Activated naive CD4-positive, alpha-beta T cell (primary cell): ENCODE data around the gene SPI1.

ENCODE experiments used
- DNase-seq, 4 experiments: peaks; one replicate each; lab custom pipeline; 2025; lab: John Stamatoyannopoulos, UW

SPI1 gene

DNA sequence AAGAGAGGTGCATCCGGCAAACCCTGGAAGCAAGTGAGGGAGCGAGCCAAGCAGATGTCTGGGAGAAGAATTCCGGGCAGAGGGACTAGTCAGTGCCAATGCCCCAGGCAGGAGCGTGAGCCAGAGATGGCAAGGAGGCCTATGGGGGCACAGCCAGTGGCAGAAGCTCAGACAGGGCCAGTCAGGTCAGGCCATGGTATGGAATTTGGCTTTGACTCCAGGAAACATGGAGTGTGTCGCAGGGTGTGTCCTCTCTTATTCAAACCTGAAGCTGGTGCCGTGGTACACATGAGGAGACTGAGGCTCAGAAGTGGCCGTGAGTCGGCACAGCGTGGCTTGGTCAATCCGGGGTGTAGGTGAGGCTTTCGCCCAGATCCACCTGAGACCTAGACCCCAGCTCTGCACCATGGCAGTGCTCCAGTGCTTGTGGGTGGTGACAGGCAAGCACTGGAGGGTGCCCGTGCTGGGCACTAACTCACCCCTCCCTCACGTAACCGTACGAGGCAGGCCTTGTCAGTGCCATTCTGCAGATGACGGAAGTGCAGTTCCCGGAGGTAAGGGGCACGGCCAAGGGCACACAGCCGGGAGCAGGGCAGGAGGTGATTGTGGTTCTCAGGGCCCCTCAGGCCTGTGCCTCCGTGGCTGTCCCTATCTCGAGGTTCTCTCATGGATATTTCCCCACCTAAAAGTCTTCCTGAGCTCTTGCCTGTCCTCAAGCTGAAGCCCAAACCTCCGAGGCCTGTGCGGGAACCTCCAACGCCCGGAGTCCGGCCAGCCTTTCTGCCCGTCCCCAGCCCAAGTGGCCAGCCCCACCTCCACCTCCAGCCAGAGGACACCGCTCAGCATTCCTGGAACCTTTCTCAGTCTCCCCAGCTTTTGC, 10.6 kb upstream of the SPI1 start:
- no peak for DNase-seq

- DNase-seq: no peak
Observed at GRCh38 chr11:47387944-47388696, 9.8 kb upstream of the SPI1 start.

DNA sequence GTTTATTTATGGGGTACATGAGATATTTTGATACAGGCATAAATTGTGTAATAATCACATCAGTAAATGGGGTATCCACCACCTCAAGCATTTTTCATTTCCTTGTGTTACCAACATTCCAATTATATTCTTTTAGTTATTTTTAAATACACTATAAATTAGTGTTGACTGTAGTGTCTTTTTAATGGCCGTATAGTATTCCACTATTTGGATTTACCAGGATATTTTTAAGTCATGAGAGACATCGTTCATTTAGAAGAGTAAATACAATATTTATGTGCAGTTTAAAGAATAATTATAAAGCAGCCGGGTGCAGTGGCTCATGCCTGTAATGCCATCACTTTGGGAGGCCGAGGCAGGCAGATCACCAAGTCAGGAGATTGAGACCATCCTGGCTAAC, 6.2 kb upstream of the SPI1 start:
- no peak for DNase-seq

GRCh38 chr11:47383071-47383470, 4.7 kb upstream of the SPI1 start:
- no peak for DNase-seq

- no peak for DNase-seq
Observed at GRCh38 chr11:47380078-47380477, 1.7 kb upstream of the SPI1 start.

GRCh38 chr11:47379317-47379716, 970 bp upstream of the SPI1 start:
- no peak for DNase-seq

GRCh38 chr11:47378836-47379170, 456 bp upstream of the SPI1 start:
- no peak for DNase-seq

- DNase-seq: no peak
Observed at GRCh38 chr11:47377571-47378009, 757 bp downstream of the SPI1 start.

DNA sequence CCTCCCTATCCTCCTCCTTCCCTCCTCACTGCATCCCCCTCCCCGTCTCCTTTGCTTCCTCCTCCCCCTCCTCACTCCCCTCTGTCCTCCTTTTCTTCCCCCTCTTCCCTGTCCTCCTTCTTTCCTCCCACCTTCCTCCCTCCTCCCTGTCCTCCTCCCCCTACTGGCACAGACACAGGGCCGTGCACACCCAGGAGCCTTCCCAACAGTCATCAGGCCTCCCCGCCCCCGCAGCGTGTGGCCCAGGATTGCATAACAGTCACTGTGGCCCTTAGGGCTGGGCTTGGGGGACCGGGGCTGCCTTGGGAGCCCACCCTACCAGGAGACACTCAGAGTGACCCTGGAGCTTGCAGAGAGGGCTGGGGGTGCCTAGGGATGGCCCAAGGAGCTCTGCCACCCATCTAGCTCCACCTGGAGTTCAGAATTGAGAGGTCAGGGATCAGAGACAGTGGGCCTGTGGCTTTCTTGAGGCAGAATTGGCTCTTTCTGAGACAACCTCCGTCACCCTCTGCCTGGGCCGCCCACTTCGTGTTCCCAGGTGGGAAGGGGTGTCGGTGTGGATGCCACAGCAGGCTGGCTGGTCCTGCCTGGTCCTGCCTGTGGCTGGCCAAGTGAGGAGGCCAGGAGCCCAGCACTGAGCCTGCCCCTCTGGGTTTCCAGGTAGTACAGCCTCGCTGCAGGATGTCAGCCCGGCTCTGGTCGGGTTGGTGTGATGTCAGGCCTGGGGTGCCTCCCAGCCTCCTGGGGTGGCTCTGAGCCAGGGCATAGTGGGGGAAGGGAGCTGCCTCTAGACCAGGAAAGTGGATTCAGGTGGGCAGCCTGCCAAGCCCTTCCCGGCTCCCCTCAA, 1.6 kb downstream of the SPI1 start:
- no peak for DNase-seq

DNA sequence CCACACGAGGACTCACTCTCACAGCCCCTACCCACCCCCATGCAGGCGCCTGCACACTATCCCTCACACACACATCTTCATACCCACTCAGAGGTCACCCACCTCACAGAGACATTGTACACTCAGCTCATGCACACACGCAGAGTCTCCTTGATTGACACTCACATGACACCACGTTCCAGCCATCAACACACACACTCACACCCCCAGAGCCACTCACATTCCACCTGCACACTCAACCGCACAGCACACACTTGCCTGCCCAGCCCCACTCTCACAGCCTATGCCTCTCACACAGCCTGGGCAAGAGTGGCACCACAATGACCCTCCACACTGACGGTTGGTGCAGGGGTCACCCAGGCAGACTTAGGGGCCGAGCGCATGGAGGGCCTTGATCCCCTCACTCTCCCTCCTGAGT, 2.2 kb downstream of the SPI1 start:
- DNase-seq: no peak

DNA sequence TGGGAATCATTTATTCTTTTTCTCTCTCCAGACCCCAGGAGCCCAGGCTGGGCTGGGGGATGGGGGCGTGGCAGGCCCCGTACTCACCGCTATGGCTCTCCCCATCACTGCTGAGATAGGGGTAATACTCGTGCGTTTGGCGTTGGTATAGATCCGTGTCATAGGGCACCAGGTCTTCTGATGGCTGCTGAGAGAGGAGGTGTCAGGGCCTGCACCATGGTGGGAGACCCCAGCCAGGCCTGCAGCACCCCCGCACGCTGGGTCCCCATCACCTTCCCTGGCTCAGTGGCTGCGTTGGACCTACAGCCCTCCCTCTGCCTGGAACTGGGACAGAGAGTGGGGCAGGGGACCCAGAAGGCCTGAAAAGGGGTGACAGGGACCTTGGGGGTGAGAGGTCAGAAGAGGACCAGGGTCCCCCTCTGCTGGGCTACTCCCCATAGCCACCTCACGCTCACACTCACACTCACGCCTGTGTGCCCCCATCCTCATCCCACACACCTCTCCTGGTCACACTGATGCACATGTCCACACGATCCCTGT, 2.7 kb downstream of the SPI1 start:
- DNase-seq: no peak

GRCh38 chr11:47375020-47375419, 3.3 kb downstream of the SPI1 start:
- no peak for DNase-seq

DNA sequence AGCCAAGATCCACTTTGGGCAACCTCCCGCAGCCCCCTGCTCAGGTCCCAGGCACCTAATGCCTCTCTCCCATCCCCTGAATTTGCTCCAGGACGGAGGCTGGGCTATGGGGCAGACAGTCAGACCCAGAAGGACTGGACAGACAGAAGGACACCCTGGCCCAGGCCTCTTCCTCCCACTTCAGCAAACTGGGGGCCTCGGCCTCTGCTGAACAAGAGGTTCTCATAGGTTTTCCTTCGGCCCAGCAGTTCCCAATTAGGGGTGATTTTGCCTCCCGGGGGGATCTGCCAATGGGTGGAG, 3.7 kb downstream of the SPI1 start:
- no peak for DNase-seq

DNA sequence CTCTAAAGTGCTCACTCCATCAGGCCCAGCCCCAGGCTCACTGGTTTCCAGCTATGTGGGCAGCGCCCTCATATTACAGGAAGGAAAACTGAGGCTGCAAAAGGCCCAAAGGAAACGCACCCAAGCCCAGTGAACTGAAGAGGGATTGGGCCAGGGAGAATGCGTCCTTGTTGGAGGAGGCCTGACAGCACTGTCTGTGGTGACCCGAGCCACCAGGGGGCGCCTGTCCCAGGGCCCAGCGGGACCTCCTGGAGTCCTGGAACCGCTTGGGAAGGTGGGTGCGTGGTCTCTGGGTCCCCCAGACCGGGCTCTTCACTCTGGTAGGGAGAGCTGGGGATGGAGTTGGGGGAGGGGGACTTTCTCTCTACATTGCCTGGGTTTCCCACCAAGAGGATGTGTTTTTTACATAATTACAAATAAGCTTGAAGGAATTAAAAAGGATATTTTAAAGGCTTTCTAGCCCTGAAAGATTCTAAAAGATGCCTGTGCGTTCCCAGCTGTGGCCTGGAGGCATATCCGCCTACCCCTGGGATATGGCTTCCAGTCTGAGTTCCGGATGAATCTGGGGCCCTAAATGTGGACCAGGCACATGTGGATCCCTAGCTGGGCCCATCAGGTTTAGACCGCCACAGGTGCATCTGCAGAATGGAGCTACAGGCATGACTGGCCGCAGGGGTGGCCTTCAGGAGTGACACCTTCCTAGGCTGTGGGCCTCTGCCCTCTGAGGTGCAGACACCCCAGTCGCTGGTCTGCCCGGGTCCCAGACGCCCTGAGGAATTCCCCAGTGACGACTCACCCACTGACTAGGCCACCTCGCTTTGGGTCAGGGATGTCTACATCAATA, 4.2 kb downstream of the SPI1 start:
- DNase-seq: peak; percentile 55 to 87 (median 80)

DNA sequence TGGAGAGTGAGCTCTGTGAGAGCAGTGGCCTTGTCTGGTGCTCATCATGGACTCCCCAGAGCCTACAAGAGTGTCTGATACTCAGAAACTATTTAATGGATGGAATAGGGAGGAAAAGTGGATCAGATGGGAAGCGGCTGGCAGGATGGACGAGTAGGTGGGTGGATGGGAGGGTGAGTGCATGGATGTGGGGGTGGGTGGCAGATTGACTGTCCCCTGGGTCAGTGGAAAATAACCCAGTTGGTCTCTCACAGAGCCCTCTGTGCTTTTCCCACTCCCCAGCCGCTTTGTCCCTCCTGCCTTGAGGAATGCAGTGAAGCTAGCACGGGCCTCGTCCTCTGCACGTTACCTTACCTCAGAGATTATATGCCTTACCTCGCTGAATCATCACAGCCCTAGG, 5.9 kb downstream of the SPI1 start:
- DNase-seq: no peak

DNA sequence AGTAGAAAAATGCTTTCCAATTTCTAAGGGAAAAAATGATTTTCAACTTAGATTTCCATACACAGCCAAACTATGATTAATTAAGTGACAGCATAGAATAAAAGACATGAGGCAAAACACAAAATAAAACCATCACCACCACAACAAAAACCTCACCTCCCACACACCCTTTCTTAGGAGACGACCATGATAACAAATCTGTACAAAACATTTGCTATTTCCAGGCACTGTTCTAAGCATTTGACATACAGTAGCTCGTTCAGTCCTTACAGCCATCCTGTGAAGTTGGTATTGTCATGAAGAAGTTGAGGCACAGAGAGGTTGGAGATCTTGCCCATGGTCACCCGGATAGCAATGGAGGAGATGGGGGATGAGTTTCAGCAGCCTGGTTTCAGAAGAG, 8.7 kb downstream of the SPI1 start:
- DNase-seq: no peak

DNA sequence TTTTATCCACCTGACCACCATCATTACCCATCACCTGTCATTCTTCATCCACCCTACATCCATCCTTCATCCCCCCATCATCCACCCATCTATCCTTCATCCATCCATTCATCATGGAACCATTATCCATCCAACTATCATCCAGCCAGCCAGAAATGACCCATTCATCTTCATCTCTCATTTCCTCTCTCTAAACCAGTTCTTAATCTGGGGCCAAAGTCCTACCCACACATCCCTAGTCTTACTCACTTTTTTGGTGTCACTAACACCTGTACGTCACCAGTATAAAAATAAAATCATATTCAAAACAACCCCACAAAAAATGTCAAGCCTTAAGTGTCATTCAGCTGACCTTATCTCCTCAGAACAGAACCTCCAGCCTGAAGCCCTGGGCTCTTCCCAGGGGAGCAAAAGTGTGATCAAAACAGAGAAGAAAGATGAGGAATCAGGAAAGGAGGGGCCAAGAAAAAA, 12.3 kb downstream of the SPI1 start:
- no peak for DNase-seq

DNA sequence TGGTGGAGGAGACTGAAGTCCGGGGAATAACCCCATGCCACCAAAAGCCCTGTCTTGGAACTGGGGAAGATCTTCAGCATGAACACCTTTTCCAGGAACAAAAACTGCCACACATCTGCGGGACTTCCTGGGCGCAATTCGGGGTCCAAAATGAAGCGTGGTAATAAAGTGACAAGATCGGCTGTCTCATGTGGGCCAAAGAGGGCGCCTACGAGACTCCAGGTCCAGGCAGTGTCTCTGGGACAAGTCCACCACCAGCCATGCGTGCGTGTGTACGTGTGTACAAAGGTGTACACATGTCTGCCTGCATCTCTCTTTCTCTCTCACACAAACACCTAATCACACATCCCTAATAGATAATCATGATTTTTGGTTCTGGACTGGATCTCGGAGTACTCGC, 16.9 kb downstream of the SPI1 start:
- DNase-seq: no peak

GRCh38 chr11:47360341-47360740, 18.0 kb downstream of the SPI1 start:
- no peak for DNase-seq

- DNase-seq: no peak
Observed at GRCh38 chr11:47359586-47359985, 18.8 kb downstream of the SPI1 start.

- no peak for DNase-seq
Observed at GRCh38 chr11:47359162-47359561, 19.2 kb downstream of the SPI1 start.

DNA sequence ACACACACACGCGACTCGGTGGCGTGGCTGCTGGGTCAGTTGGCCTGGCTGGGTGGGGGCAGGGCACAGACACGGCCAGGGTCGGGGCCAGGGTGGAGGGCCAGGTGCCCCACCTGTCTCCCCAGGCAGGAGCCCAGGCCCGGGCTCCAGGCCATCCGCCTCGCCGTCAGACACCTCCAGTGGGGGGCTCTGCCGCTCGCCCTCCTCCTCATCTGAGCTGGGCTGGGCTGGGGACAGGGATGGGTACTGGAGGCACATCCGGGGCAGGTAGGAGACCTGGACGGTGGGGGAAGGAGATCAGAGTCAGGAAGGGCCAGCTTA, 19.7 kb downstream of the SPI1 start:
- DNase-seq: no peak
